Activated T-cell treated with anti-CD3 and anti-CD28 coated beads for 4 hours (primary cell): ENCODE measurements around the gene GJC1.
A peak's percentile ranks its signal among the peaks of the same experiment; 100 is the strongest.

Experiments
- DNase-seq: peaks from one replicate; pipeline ENCODE4 v3.0.0-alpha.2; 2020

Gene GJC1

GRCh38 chr17:44829523-44830358 lies at the start of gene GJC1:
TSS of gene GJC1 (minus strand) at chr17:44830287. CDS start at chr17:44805817, 24,470 bp downstream.
- DNase-seq, result no peak

- no peak for DNase-seq
These were observed 49.3 kb upstream of the GJC1 start for GRCh38 chr17:44879376-44879775.

- peak; percentile 11 for DNase-seq
These were observed 48.6 kb upstream of the GJC1 start for GRCh38 chr17:44878627-44879221.

GRCh38 chr17:44877121-44877520 lies 47.0 kb upstream of the GJC1 start:
- DNase-seq, result no peak

GRCh38 chr17:44875761-44876160 lies 45.7 kb upstream of the GJC1 start:
- DNase-seq, result no peak

- DNase-seq, result no peak
These were observed 42.2 kb upstream of the GJC1 start for GRCh38 chr17:44872131-44872768.

GRCh38 chr17:44871556-44871955 lies 41.5 kb upstream of the GJC1 start:
- DNase-seq, result no peak

- DNase-seq, result no peak
These were observed 37.8 kb upstream of the GJC1 start for GRCh38 chr17:44867841-44868240.

- no peak for DNase-seq
These were observed 35.8 kb upstream of the GJC1 start for GRCh38 chr17:44865931-44866330.

GRCh38 chr17:44865231-44865660 lies 35.2 kb upstream of the GJC1 start:
- peak; percentile 67 for DNase-seq

GRCh38 chr17:44864831-44865230 lies 34.7 kb upstream of the GJC1 start:
- DNase-seq, result no peak

- DNase-seq, result no peak
These were observed 33.2 kb upstream of the GJC1 start for GRCh38 chr17:44863061-44863918.

GRCh38 chr17:44862278-44862914 lies 32.3 kb upstream of the GJC1 start:
- no peak for DNase-seq

GRCh38 chr17:44859701-44860100 lies 29.6 kb upstream of the GJC1 start:
- DNase-seq, result no peak

- no peak for DNase-seq
These were observed 24.1 kb upstream of the GJC1 start for GRCh38 chr17:44854192-44854591.

GRCh38 chr17:44850612-44851011 lies 20.5 kb upstream of the GJC1 start:
- DNase-seq, result no peak

- DNase-seq, result no peak
These were observed 19.9 kb upstream of the GJC1 start for GRCh38 chr17:44850025-44850424.

- no peak for DNase-seq
These were observed 18.9 kb upstream of the GJC1 start for GRCh38 chr17:44848961-44849489.

- no peak for DNase-seq
These were observed 18.2 kb upstream of the GJC1 start for GRCh38 chr17:44848257-44848795.

- DNase-seq, result no peak
These were observed 17.5 kb upstream of the GJC1 start, which contains the start of gene HIGD1B for GRCh38 chr17:44847586-44847985. TSS of gene HIGD1B (plus strand) at chr17:44847883. CDS start at chr17:44848153, 270 bp downstream.

- DNase-seq, result no peak
These were observed 16.1 kb upstream of the GJC1 start for GRCh38 chr17:44846206-44846605.

- no peak for DNase-seq
These were observed 14.3 kb upstream of the GJC1 start for GRCh38 chr17:44844390-44844830.
